Activated T-cell treated with anti-CD3 and anti-CD28 coated beads, Interleukin-2, amount 50 U/mL, for 24 hours (primary cell): ENCODE data around the gene ABI3BP.
"Not testable (repeated sequence)": the region's sequence is repeated elsewhere in the genome, so short reads cannot be mapped to it uniquely, and the experiment has no call there.

ENCODE experiments used
- DNase-seq: peaks from one replicate; pipeline ENCODE4 v3.0.0-alpha.2; 2020
- H3K27ac Mint-ChIP-seq: 2 replicates; pipeline ENCODE4 v1.8.0; 2020; ENCODE audit warnings: mild to moderate bottlenecking, mixed read lengths
- H3K27me3 Mint-ChIP-seq: 2 replicates; pipeline ENCODE4 v1.8.0; 2020; ENCODE audit warnings: mixed read lengths
- H3K36me3 Mint-ChIP-seq: 2 replicates; pipeline ENCODE4 v1.8.0; 2020; ENCODE audit warnings: low read depth, mixed read lengths
- H3K4me1 Mint-ChIP-seq: 2 replicates; pipeline ENCODE4 v1.8.0; 2020; ENCODE audit warnings: low read depth, mixed read lengths
- H3K4me3 Mint-ChIP-seq: 2 replicates; pipeline ENCODE4 v1.8.0; 2020; ENCODE audit warnings: mild to moderate bottlenecking, moderate library complexity, mixed read lengths
- H3K9me3 Mint-ChIP-seq: 2 replicates; pipeline ENCODE4 v1.8.0; 2020; ENCODE audit warnings: mixed read lengths

Gene ABI3BP

GRCh38 chr3:100993309-100993708 lies at the start of gene ABI3BP:
Gene ABI3BP (minus strand): TSS chr3:100993421. CDS start chr3:100993384, 37 bp downstream.
- H3K4me3 Mint-ChIP-seq: no peak within 1 kb of the TSS
- H3K4me1 Mint-ChIP-seq: peaks cover 7% of the 10 kb centered on the region
- no peaks in the 10 kb centered on the region for H3K9me3 Mint-ChIP-seq
- no peak for DNase-seq
- no peaks in the 10 kb centered on the region for H3K36me3 Mint-ChIP-seq
- no peak within 1 kb of the TSS for H3K27ac Mint-ChIP-seq
- H3K27me3 Mint-ChIP-seq: peaks cover 34% of the 10 kb centered on the region

- H3K4me1 Mint-ChIP-seq: no peaks in the 10 kb centered on the region
Observed at GRCh38 chr3:101039285-101039684, 46.1 kb upstream of the ABI3BP start.

GRCh38 chr3:101038880-101039279 lies 45.7 kb upstream of the ABI3BP start:
- Mint-ChIP-seq H3K4me1 (no peaks in the 10 kb centered on the region), H3K27me3 (peaks cover 13% of the 10 kb centered on the region), H3K9me3 (no peaks in the 10 kb centered on the region), H3K4me3 (no peak overlapping the region), H3K36me3 (no peaks in the 10 kb centered on the region), H3K27ac (no peak overlapping the region)
- no peak for DNase-seq

More at GRCh38 chr3:101039285-101039684, 46.1 kb upstream of the ABI3BP start:
- H3K36me3 Mint-ChIP-seq: no peaks in the 10 kb centered on the region
- no peak overlapping the region for H3K27ac Mint-ChIP-seq
- DNase-seq: no peak
- H3K4me3 Mint-ChIP-seq: no peak overlapping the region
- H3K27me3 Mint-ChIP-seq: peaks cover 12% of the 10 kb centered on the region
- H3K9me3 Mint-ChIP-seq: no peaks in the 10 kb centered on the region

GRCh38 chr3:101038393-101038792 lies 45.2 kb upstream of the ABI3BP start:
- no peaks in the 10 kb centered on the region for H3K9me3 Mint-ChIP-seq
- H3K4me3 Mint-ChIP-seq: no peak overlapping the region
- no peak for DNase-seq
- no peaks in the 10 kb centered on the region for H3K36me3 Mint-ChIP-seq
- no peaks in the 10 kb centered on the region for H3K4me1 Mint-ChIP-seq
- H3K27ac Mint-ChIP-seq: no peak overlapping the region
- H3K27me3 Mint-ChIP-seq: peaks cover 18% of the 10 kb centered on the region

- Mint-ChIP-seq H3K9me3 (no peaks in the 10 kb centered on the region), H3K36me3 (no peaks in the 10 kb centered on the region), H3K27ac (no peak overlapping the region), H3K27me3 (peaks cover 18% of the 10 kb centered on the region), H3K4me3 (no peak overlapping the region), H3K4me1 (no peaks in the 10 kb centered on the region)
- no peak for DNase-seq
Observed at GRCh38 chr3:101037613-101038012, 44.4 kb upstream of the ABI3BP start.

- H3K4me1 Mint-ChIP-seq: no peaks in the 10 kb centered on the region
- no peak overlapping the region for H3K4me3 Mint-ChIP-seq
- H3K27ac Mint-ChIP-seq: no peak overlapping the region
- no peaks in the 10 kb centered on the region for H3K9me3 Mint-ChIP-seq
- no peaks in the 10 kb centered on the region for H3K36me3 Mint-ChIP-seq
- H3K27me3 Mint-ChIP-seq: peaks cover 17% of the 10 kb centered on the region
- DNase-seq: no peak
Observed at GRCh38 chr3:101036676-101037075, 43.5 kb upstream of the ABI3BP start.

- no peak for DNase-seq
- H3K9me3 Mint-ChIP-seq: no peaks in the 10 kb centered on the region
- H3K36me3 Mint-ChIP-seq: no peaks in the 10 kb centered on the region
- H3K4me1 Mint-ChIP-seq: no peaks in the 10 kb centered on the region
- no peak overlapping the region for H3K4me3 Mint-ChIP-seq
- H3K27me3 Mint-ChIP-seq: peaks cover 15% of the 10 kb centered on the region
- no peak overlapping the region for H3K27ac Mint-ChIP-seq
Observed at GRCh38 chr3:101036213-101036618, 43.0 kb upstream of the ABI3BP start.

GRCh38 chr3:101027286-101027685 lies 34.1 kb upstream of the ABI3BP start:
- Mint-ChIP-seq H3K27ac (no peak overlapping the region), H3K36me3 (no peaks in the 10 kb centered on the region), H3K9me3 (peaks cover 13% of the 10 kb centered on the region), H3K4me1 (no peaks in the 10 kb centered on the region), H3K27me3 (peaks cover 37% of the 10 kb centered on the region), H3K4me3 (no peak overlapping the region)
- no peak for DNase-seq

GRCh38 chr3:101026881-101027280 lies 33.7 kb upstream of the ABI3BP start:
- Mint-ChIP-seq H3K9me3 (peaks cover 13% of the 10 kb centered on the region), H3K36me3 (no peaks in the 10 kb centered on the region), H3K27ac (no peak overlapping the region), H3K4me1 (no peaks in the 10 kb centered on the region), H3K4me3 (no peak overlapping the region), H3K27me3 (peaks cover 37% of the 10 kb centered on the region)
- DNase-seq: no peak

GRCh38 chr3:101026244-101026643 lies 33.0 kb upstream of the ABI3BP start:
- Mint-ChIP-seq H3K36me3 (no peaks in the 10 kb centered on the region), H3K27ac (no peak overlapping the region), H3K27me3 (peaks cover 37% of the 10 kb centered on the region), H3K4me3 (no peak overlapping the region), H3K9me3 (peaks cover 13% of the 10 kb centered on the region), H3K4me1 (no peaks in the 10 kb centered on the region)
- no peak for DNase-seq

GRCh38 chr3:101020351-101021015 lies 27.3 kb upstream of the ABI3BP start:
- no peak overlapping the region for H3K4me3 Mint-ChIP-seq

GRCh38 chr3:101017017-101017416 lies 23.8 kb upstream of the ABI3BP start:
- Mint-ChIP-seq H3K4me3 (no peak overlapping the region), H3K27me3 (no peaks in the 10 kb centered on the region), H3K9me3 (peaks cover 7% of the 10 kb centered on the region), H3K27ac (no peak overlapping the region), H3K4me1 (no peaks in the 10 kb centered on the region), H3K36me3 (no peaks in the 10 kb centered on the region)
- no peak for DNase-seq

More at GRCh38 chr3:101020351-101021015, 27.3 kb upstream of the ABI3BP start:
- Mint-ChIP-seq H3K27ac (no peak overlapping the region), H3K9me3 (peaks cover 3% of the 10 kb centered on the region), H3K4me1 (no peaks in the 10 kb centered on the region), H3K36me3 (no peaks in the 10 kb centered on the region), H3K27me3 (peaks cover 18% of the 10 kb centered on the region)
- DNase-seq: no peak

- Mint-ChIP-seq H3K27me3 (peaks cover 24% of the 10 kb centered on the region), H3K9me3 (peaks cover 29% of the 10 kb centered on the region)
- H3K4me1 Mint-ChIP-seq, H3K4me3 Mint-ChIP-seq, H3K27ac Mint-ChIP-seq, H3K36me3 Mint-ChIP-seq, DNase-seq: not testable (repeated sequence)
Observed at GRCh38 chr3:101012312-101012711, 19.1 kb upstream of the ABI3BP start.

- no peak for DNase-seq
- peaks cover 31% of the 10 kb centered on the region for H3K9me3 Mint-ChIP-seq
- no peak overlapping the region for H3K27ac Mint-ChIP-seq
- no peaks in the 10 kb centered on the region for H3K36me3 Mint-ChIP-seq
- no peak overlapping the region for H3K4me3 Mint-ChIP-seq
- peaks cover 27% of the 10 kb centered on the region for H3K27me3 Mint-ChIP-seq
- H3K4me1 Mint-ChIP-seq: no peaks in the 10 kb centered on the region
Observed at GRCh38 chr3:101011136-101011535, 17.9 kb upstream of the ABI3BP start.

- Mint-ChIP-seq H3K27me3 (peaks cover 27% of the 10 kb centered on the region), H3K27ac (no peak overlapping the region), H3K4me3 (no peak overlapping the region), H3K9me3 (peaks cover 31% of the 10 kb centered on the region), H3K4me1 (no peaks in the 10 kb centered on the region), H3K36me3 (no peaks in the 10 kb centered on the region)
- no peak for DNase-seq
Observed at GRCh38 chr3:101010296-101010695, 17.1 kb upstream of the ABI3BP start.

GRCh38 chr3:101009386-101009785 lies 16.2 kb upstream of the ABI3BP start:
- H3K36me3 Mint-ChIP-seq: no peaks in the 10 kb centered on the region
- H3K9me3 Mint-ChIP-seq: peaks cover 31% of the 10 kb centered on the region
- DNase-seq: no peak
- peaks cover 27% of the 10 kb centered on the region for H3K27me3 Mint-ChIP-seq
- H3K4me1 Mint-ChIP-seq: no peaks in the 10 kb centered on the region
- no peak overlapping the region for H3K27ac Mint-ChIP-seq
- H3K4me3 Mint-ChIP-seq: no peak overlapping the region
